ENCODE measurements around the gene NFATC4. TPM values are rescaled to one million over a fixed set of nuclear protein-coding genes. Genes with fewer than 3 reads are reported as not detected.

NFATC4 gene
- total and polyA plus RNA-seq, 2 of the 4 experiments (the other 2 are of a cell fraction), result 15.6 to 35.8 TPM

GRCh38 chr14:24335461-24336171 is 32.4 kb upstream of the NFATC4 start (continued):
- TF ChIP-seq SMC3 (IDR thresholded peaks at IDR 0.05; ENCODE audit: low read depth, low read length), result no peak

DNA sequence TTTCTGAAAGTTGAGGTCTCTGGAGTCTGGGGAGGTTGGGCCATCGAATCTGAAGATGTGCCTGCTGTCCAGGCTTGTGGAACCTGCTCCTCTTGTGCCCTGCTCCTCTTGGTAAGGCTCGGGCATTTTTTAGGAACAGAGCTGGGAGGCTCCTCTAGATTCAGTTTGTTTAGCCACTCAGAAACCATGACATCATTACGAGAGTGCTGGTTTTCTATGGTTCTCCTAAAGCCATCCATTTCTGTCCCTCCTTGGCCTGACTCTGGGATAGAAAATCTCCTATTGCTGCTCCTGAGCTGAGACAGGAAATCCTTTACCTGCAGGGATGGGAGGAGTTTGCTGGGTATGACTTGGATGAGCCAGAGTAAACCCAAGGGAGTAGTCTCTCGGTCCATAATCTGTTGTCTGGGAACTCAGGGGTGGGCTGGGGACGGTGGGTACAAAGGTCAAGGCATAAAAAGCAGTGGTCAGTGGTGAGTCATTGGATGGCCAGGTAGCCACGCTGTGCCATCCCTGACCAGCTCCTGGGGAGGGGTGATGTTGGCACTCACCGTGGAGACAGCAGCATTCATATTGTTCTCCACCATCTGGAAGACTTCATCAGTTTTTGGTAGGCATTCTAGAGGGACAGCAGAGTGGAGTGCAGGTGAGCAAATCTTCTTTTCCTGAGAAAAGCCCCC is 30.7 kb upstream of the NFATC4 start:
- no peak overlapping the region for H2AK5ac ChIP-seq (ENCODE audit: low read depth, low read length)
- no peak overlapping the region for H4K8ac ChIP-seq (ENCODE audit: low read depth in 2 of 2, low read length in 2 of 2)
- no TSS peak for BruUV-seq (replicated peaks)
- no peak overlapping the region for H3K4ac ChIP-seq (ENCODE audit: low read depth, low read length)
- no peaks in the 10 kb centered on the region; the same call in 1 of the 2 replicates for H3K9me3 ChIP-seq (ENCODE audit: control insufficient read depth, insufficient read depth, low read length)
- H3K27me3 ChIP-seq (ENCODE audit: control insufficient read depth, insufficient read depth, low read length), result peaks cover 87% of the 10 kb centered on the region
- no peak overlapping the region for H3K14ac ChIP-seq (replicated peaks; ENCODE audit: low read depth, low read length)
- no peak overlapping the region for H3K56ac ChIP-seq (ENCODE audit: extremely low read depth, insufficient read depth, low read length)
- H3K18ac ChIP-seq (ENCODE audit: low read depth, low read length), result no peak overlapping the region
- DNase-seq, result no peak
- intact Hi-C loops (cut with micrococcal nuclease) (no loop called here), dilution Hi-C loops (cut with HindIII; ENCODE audit: low sequenced_read_pairs, unreplicated experiment) (no loop called here), in situ Hi-C loops (cut with MboI; ENCODE audit: low sequenced_read_pairs) (no loop called here)
- no peak overlapping the region for H3K23ac ChIP-seq (ENCODE audit: low read depth, low read length)
- H2BK5ac ChIP-seq (ENCODE audit: low read depth, low read length, poor library complexity, severe bottlenecking), result no peak overlapping the region
- H3K4me2 ChIP-seq (ENCODE audit: low read depth, low read length), result no peak overlapping the region
- ChIA-PET CTCF (interaction anchor here (0.7 to 0.9 kb wide), 2 partner anchors 10 to 29 kb away, joined by 3 to 6 read pairs; partner anchors contain the start of gene CIDEB), POLR2A (ENCODE audit: unreplicated experiment) (no interaction called here)
- no peaks in the 10 kb centered on the region for H3K36me3 ChIP-seq (ENCODE audit: control insufficient read depth, insufficient read depth, low read length)
- TF ChIP-seq, protein P1, sequence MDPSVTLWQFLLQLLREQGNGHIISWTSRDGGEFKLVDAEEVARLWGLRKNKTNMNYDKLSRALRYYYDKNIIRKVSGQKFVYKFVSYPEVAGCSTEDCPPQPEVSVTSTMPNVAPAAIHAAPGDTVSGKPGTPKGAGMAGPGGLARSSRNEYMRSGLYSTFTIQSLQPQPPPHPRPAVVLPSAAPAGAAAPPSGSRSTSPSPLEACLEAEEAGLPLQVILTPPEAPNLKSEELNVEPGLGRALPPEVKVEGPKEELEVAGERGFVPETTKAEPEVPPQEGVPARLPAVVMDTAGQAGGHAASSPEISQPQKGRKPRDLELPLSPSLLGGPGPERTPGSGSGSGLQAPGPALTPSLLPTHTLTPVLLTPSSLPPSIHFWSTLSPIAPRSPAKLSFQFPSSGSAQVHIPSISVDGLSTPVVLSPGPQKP (IDR thresholded peaks at IDR 0.05; ENCODE audit: borderline replicate concordance, low read depth, low read length), result no peak
- TF ChIP-seq POLR2A (IDR thresholded peaks at IDR 0.05; ENCODE audit: low read depth, low read length), result no peak
- TF ChIP-seq NFE2L2 (IDR thresholded peaks at IDR 0.05; ENCODE audit: low read depth, low read length), result no peak
- no peak for TF ChIP-seq CEBPB (IDR thresholded peaks at IDR 0.05; ENCODE audit: low read depth, low read length)
- H2BK20ac ChIP-seq (ENCODE audit: low read depth, low read length), result no peak overlapping the region
- H3K27ac ChIP-seq (ENCODE audit: insufficient read depth, low read length), result no peak overlapping the region
- WGBS, 2 experiments (ENCODE audit: extremely low coverage in 2 of 2, insufficient read length in 1 of 2), result 0% methylated on average over 1 of the region's 7 CpGs; no CpG with 5 or more reads in 1 of the 2 experiments
- H3K9ac ChIP-seq (ENCODE audit: low read depth, low read length), result no peak overlapping the region
- no peak overlapping the region for H2AK9ac ChIP-seq (replicated peaks; ENCODE audit: low read depth, low read length, poor library complexity)
- no peak overlapping the region for H2BK15ac ChIP-seq (ENCODE audit: low read depth, low read length)
- H4K91ac ChIP-seq (ENCODE audit: insufficient read depth, low read depth, low read length), result no peak overlapping the region
- H3K4me3 ChIP-seq (ENCODE audit: insufficient read depth, low read depth, low read length), result no peak overlapping the region
- H4K20me1 ChIP-seq (ENCODE audit: insufficient read depth, low read length), result no peaks in the 10 kb centered on the region
- no peak for ATAC-seq (ENCODE audit: low read depth)
- no peak overlapping the region; the same call in 1 of the 2 replicates for H2BK120ac ChIP-seq (ENCODE audit: low read depth, low read length)
- no peak overlapping the region for H2AFZ ChIP-seq (replicated peaks; ENCODE audit: low read length, poor library complexity)
- H3K9me1 ChIP-seq (ENCODE audit: insufficient read depth, low read length), result no peaks in the 10 kb centered on the region
- no peaks in the 10 kb centered on the region for H3K79me1 ChIP-seq (ENCODE audit: low read depth in 1 of 2, low read length in 2 of 2)
- no peak overlapping the region for H4K5ac ChIP-seq (ENCODE audit: low read depth, low read length)
- H3K4me1 ChIP-seq (ENCODE audit: control insufficient read depth, insufficient read depth, low read length), result peaks cover 3% of the 10 kb centered on the region; the same call in 1 of the 2 replicates

All from IMR-90 (cell line).